AG10803 (cell line): ENCODE results near the gene TNS3.

Source experiments
- DNase-seq: peaks from one replicate; pipeline ENCODE4 v3.0.0; 2010; ENCODE audit warnings: low read depth
- H3K4me3 ChIP-seq: 2 replicates; pipeline ENCODE4 v1.5.1; 2011; ENCODE audit warnings: mild to moderate bottlenecking, low read length, control low read depth
- CTCF ChIP-seq: conservative IDR thresholded peaks from 2 replicates; pipeline ENCODE4 v1.5.1; 2011; ENCODE audit warnings: mild to moderate bottlenecking, low read length, control low read depth, inconsistent platforms

The TNS3 gene

GRCh38 chr7:47358944-47359588 is 222.8 kb downstream of the TNS3 start:
- DNase-seq = no peak
- TF ChIP-seq CTCF = no peak

GRCh38 chr7:47358357-47358756 is 223.6 kb downstream of the TNS3 start:
- DNase-seq = no peak
- H3K4me3 ChIP-seq = no peak overlapping the region
- TF ChIP-seq CTCF = no peak

More at GRCh38 chr7:47358944-47359588, 222.8 kb downstream of the TNS3 start:
- H3K4me3 ChIP-seq = no peak overlapping the region

- DNase-seq = no peak
- TF ChIP-seq CTCF = no peak
- H3K4me3 ChIP-seq = no peak overlapping the region
These were observed 224.0 kb downstream of the TNS3 start for GRCh38 chr7:47357863-47358262.

DNA sequence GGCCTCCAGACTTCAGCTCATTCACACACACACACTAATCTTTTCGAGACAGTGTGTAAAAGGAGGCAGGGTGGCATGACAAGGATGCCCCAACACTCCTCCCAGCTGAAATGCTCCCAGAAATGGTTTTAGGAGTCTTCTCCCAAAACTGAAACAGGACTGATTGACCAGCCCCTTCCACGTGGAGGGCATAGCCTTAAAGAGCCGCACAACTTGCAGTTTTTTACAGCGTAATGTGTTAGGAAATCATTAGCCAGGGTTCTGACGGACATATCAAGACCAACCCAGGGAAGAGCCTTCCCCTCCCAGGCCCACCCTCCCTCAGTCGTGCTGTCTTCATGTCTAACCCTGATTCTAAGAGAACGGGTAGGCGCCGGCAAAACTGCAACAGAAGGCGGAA is 224.6 kb downstream of the TNS3 start:
- no peak for TF ChIP-seq CTCF

GRCh38 chr7:47356261-47356660 is 225.7 kb downstream of the TNS3 start:
- TF ChIP-seq CTCF = no peak
- no peak for DNase-seq
- H3K4me3 ChIP-seq = no peak overlapping the region

More for the DNA sequence above, 224.6 kb downstream of the TNS3 start:
- no peak for DNase-seq
- H3K4me3 ChIP-seq = no peak overlapping the region

DNA sequence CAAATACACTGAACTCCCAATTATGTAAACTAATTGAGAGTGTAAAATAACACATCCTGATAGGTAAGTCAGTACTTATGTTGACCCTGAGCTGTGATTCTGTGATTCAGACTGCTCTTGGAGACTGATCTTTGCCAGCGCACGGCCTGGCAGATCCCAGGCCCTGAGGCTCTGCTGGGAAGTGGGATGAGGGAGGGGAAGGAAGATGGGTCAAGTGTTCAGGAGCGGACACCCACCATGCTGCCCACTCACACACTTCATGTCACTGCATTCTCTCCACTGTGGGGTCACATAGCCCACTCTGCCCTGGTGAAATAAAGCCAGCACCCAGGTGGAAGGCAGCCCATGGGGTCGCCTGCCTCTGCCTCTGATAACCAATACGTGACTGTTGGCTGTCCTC is 226.2 kb downstream of the TNS3 start:
- no peak overlapping the region for H3K4me3 ChIP-seq
- DNase-seq = no peak
- no peak for TF ChIP-seq CTCF

DNA sequence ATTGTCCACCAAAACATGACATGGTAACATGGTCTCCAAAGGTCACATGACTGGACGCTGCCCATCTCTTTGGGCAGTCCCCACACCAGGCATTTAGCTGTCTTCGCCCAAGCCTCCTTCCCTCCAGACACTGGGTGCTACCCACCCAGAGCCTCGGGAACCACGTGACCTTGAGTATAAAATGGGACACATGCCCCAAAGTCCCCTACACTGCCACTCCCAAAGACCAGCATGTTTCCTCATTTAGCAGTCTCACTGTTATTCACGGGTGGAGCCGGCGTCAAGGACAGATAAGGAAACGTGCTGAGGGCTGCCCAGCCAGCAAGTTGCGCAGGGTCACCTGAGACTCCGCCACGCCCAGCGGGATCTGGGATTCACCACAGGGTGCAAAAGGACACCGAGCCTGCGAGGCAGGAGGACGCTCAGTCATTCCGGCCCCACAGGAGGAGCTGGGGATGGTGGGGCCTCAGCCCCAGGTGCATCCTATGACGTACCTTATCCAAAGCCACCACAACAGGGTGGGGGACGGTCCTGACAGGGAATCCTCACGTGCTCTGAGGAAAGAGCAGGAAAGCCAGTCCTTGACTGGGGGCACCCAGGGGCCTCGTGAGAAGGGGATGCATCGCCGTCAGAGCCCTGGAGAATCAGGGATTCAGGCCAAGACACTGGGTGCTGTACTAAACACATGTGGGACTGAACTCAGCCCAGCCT is 226.9 kb downstream of the TNS3 start:
- TF ChIP-seq CTCF = no peak
- H3K4me3 ChIP-seq = no peak overlapping the region
- no peak for DNase-seq
